LHCN-M2 (cell line): Measurements from ENCODE around the gene STK32C. TPM values are rescaled to one million over a fixed set of nuclear protein-coding genes. Genes with fewer than 3 reads are reported as not detected.

Source experiments
- total RNA-seq: library from RNA; depleted of rRNA; stranded (reverse); fragments of >200 nt; gene quantifications from 2 replicates; pipeline ENCODE4 v1.2.3, GENCODE V29; 2014; rRNA removed

STK32C gene
- total RNA-seq, 1 experiment from 2014 or later: 12.6 TPM

Other genes starting within 250 kb of the STK32C start
- gene JAKMIP3, start 242.0 kb downstream of the STK32C start, total RNA-seq: not detected in 2 replicates
- 21.9 and 22.4 TPM in 2 replicates for gene DPYSL4, start 121.0 kb downstream of the STK32C start, total RNA-seq
- 3.7 and 5.1 TPM in 2 replicates for gene LRRC27, start 24.2 kb upstream of the STK32C start, total RNA-seq
- 8.2 and 8.5 TPM in 2 replicates for gene PWWP2B, start 89.2 kb upstream of the STK32C start, total RNA-seq
- gene INPP5A, start 229.8 kb upstream of the STK32C start, total RNA-seq: 15.9 and 16.0 TPM in 2 replicates